Kidney glomerular epithelial cell (primary cell): ENCODE data around the gene FREM2.

Source experiments
- DNase-seq: peaks from one replicate; lab custom pipeline; 2025; lab: John Stamatoyannopoulos, UW

The FREM2 gene

GRCh38 chr13:38897521-38897920 lies 210.6 kb downstream of the FREM2 start:
- no peak for DNase-seq

DNA sequence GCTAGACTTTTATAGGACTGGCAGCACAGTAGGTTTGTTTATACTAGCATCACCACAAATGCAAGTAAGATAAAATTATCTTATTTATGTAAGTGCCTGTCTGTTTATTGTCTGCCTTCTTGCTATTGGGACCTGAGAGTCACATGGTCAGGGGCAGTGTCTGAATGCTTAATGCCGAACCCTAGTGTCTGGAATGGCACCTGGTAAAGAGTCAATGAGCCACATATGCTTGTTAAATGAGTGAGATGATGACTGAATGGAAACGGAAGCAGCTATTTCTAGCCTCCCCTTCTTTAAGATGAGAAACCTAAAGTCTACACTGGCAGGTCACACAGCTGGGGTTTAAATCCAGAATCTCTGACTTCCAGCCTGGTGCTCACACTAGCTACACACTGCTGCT lies 211.6 kb downstream of the FREM2 start:
- no peak for DNase-seq

DNA sequence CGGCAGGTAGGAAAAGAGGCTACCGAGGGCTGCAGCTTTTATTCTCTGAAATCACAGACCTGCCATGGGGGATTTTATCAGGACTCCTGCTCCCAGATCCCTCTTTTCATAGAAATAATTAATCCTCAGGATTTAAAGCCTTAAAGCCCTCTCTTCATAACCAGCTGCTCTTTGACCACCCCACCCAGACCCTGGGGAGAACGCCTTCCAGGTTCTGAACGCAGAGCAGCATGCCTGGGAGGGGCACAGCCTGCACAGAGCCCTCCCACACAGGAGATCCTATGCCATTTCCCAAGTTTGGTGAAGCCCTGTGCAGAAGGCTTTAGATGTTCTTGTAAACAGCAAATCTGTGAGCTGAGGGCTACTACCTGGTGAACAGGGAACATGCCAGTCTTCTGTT lies 212.7 kb downstream of the FREM2 start:
- DNase-seq = no peak

GRCh38 chr13:38900188-38900587 lies 213.3 kb downstream of the FREM2 start:
- DNase-seq = no peak

DNA sequence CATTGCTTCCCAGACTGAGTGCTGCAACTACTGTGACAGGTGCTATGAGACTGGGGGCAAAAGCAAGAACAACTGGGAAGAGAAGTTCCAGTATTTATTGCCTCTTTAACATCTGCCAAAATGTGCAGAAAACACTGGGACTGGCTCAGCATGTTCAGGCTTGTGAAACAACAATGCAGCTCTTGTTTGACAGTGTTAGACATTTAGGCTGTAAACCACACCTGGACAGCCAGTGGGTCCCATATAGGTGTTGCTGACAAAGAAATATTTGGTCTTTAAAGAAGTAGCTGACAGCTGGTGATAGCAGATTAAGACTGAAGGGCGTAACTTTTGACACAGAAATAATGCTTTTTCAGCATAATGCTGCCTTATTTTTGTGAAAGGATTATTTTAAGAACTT lies 215.7 kb downstream of the FREM2 start:
- no peak for DNase-seq

DNA sequence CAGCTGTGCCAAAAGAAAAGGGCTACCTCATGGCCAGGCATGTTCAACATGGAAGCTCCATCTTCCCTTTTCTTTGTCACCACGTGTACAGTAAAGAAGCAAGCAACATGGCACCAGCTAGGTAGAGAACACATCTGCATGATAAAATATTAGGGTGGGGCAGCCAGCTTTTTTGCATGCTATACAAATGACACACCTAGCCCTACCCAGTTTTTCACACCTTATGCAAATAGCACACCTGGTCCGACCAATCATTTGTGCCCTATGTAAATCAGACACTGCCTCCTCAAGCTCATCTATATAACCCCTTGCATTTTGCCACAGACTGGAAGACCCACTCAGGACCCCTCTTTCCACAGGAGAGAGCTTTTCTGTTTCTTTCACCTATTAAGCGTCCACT lies 218.2 kb downstream of the FREM2 start:
- DNase-seq = no peak

DNA sequence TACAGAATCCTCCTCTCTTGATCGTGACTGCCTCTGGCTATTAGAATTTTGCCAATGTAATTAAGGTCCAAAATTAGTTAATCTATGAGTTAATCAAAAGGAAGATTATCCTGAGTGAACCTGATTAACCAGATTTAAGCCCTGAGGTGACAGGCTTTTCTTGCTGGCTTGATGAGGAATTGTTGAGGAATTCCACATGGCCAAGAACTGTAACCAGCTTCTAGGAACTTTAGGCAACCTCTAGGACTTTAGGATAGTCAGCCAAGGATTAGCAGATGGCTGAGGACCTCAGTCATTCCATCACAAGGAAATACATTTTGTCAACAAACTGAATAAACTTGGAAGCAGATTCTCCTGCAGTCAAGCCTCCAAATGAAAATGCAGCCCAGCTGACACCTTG lies 219.0 kb downstream of the FREM2 start:
- DNase-seq = no peak

DNA sequence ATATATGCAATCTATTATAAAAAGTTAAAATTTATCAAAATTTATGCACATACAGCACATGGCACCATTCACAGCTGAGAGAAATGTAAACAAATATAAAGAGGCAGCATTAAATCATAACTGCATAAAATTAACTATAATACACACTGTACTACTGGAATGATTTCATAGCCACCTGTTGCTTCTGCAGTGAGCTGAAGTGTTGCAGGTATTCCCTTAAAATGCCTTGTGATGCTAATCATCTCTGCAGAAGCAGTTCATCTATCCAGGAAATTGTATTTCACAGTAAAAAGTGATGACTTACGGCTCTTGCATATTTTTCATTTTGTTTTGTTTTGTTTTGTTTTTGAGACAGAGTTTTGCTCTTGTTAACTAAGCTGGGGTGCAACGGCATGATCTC lies 221.7 kb downstream of the FREM2 start:
- DNase-seq = no peak

GRCh38 chr13:38914070-38914469 lies 227.2 kb downstream of the FREM2 start:
- no peak for DNase-seq

DNA sequence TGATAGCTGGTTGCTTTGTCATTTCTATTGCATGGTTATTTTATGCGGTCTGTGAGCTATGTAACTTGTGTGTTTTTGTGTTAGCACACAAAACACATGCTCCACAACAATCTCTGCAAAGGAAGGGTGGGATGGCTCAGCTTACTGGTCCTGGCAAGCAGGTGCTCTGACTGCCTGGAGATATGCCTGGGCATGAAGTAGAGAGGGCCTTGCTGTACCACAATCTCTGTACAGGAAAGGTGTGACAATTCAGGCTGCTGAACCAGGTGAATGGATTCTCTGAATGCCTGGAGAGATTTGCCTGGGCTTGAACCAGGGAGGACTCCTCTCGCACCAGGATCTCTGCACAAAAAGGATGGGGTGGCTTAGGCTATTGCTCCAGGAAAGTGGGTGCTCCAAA lies 234.2 kb downstream of the FREM2 start:
- DNase-seq = no peak

GRCh38 chr13:38922170-38922569 lies 235.3 kb downstream of the FREM2 start:
- no peak for DNase-seq

DNA sequence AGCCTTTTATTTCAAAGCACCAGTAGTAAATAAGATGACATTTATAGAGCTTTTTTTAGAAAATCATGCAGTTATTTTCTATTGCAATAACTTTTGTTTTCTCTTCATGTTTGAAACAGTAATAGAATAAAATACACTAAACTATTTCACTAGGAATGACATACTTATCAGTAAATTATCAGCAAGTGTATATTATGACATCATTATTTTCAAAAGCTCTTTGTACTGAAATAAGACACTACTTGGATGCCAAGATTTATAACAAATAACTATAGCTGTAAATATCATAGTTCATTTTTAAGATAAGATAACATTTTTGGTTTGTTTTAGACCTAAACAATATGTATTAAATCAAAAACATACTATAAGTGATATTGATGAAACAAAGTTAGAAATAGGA lies 246.9 kb downstream of the FREM2 start:
- DNase-seq = no peak
